Peyer's patch (tissue), 4 donors: Measurements from ENCODE around the gene RAPGEFL1. TPM values are rescaled to one million over a fixed set of nuclear protein-coding genes. Genes with fewer than 3 reads are reported as not detected.
"Not testable (repeated sequence)": the region's sequence is repeated elsewhere in the genome, so short reads cannot be mapped to it uniquely, and the experiment has no call there.

Experiments used
- DNase-seq, 3 donors: peaks; one replicate each; pipeline ENCODE4 v3.0.0-alpha.2; 2017 to 2019
- H3K27ac ChIP-seq, 4 donors: fragments of 200-600 bp; sonication (generic); one replicate each; pipeline ENCODE4 v1.5.1; 2016 to 2019
- H3K27me3 ChIP-seq, 2 donors: fragments of 200-600 bp; sonication (generic); one replicate each; pipeline ENCODE4 v1.5.1; 2019
- H3K36me3 ChIP-seq, 3 donors: fragments of 200-600 bp; sonication (generic); one replicate each; pipeline ENCODE4 v1.5.1; 2016 to 2019
- H3K4me1 ChIP-seq, 4 donors: fragments of 200-600 bp; sonication (generic); one replicate each; pipeline ENCODE4 v1.5.1; 2016 to 2019
- H3K4me3 ChIP-seq, 4 donors: fragments of 200-600 bp; sonication (generic); 1 replicate in 3 of 4; 2 replicates in 1 of 4; pipeline ENCODE4 v1.5.1; 2016 to 2019; ENCODE audit warnings: mild to moderate bottlenecking in 1 of 4
- H3K9me3 ChIP-seq, 4 donors: fragments of 200-600 bp; sonication (generic); one replicate each; pipeline ENCODE4 v1.5.1; 2016 to 2019; ENCODE audit warnings: mild to moderate bottlenecking in 1 of 4
- CTCF ChIP-seq, 6 experiments: fragments of 450-650 bp in 4 of 6; fragments of 200-600 bp in 2 of 6; sonication (generic) in 1 of 6; IDR thresholded peaks; one replicate each; pipeline ENCODE4 v1.5.1; 2017 to 2019; ENCODE audit warnings: antibody characterized with exemption in 6 of 6, mild to moderate bottlenecking in 3 of 6, moderate library complexity in 1 of 6
- POLR2A ChIP-seq, 2 donors: fragments of 450-650 bp; IDR thresholded peaks; one replicate each; pipeline ENCODE4 v1.5.1; 2017; ENCODE audit warnings: antibody characterized with exemption in 2 of 2, mild to moderate bottlenecking in 2 of 2, moderate library complexity in 2 of 2
- total RNA-seq, 4 donors: library from RNA; depleted of rRNA; stranded (reverse); fragments of >200 nt; gene quantifications; one replicate each; pipeline ENCODE4 v1.1.0, GENCODE V29; 2016

The RAPGEFL1 gene
- total RNA-seq, 4 donors from 2014 or later: 56.9 to 317 (median 207) TPM

DNA sequence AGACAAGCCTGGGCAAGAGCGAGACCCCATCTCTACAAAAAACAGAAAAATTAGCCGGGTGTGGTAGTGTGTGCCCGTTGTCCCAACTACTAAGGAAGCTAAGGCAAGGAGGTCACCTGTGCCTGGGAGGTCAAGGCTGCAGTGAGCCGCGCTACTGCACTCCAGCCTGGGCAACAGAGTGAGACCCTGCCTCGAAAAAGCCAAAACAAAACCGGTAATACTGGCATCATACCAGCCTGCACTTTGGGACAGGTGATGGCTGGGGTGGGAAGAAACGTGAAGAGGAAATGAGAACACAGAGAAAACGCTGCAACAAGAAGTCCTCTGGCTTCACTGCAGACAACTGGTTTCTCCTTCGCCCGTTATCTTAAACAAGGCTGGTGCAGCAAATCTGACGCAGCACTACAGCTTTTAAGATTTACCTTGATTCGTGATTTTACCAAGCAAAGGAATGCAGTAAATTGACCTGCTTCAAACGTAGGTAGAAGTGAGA is 37.7 kb upstream of the RAPGEFL1 start:
- Histone ChIP-seq H3K27ac (peak overlapping the region; percentile 98 to 100 (median 99)), H3K27me3 (no peaks in the 10 kb centered on the region), H3K36me3 (peaks cover 0 to 52% (median 0%) of the 10 kb centered on the region in 3 donors), H3K4me1 (peaks cover 0 to 27% (median 7%) of the 10 kb centered on the region in 4 donors), H3K4me3 (peak overlapping the region; percentile 77 to 90 (median 82)), H3K9me3 (no peaks in the 10 kb centered on the region)
- TF ChIP-seq POLR2A (IDR thresholded peaks at IDR 0.05) (no peak), CTCF (IDR thresholded peaks at IDR 0.05) (peak in 3 of 6 experiments; percentile 15 to 36 (median 32))
- DNase-seq: peak in 1 of 3 donors; percentile 63

GRCh38 chr17:40143166-40143565 is 34.1 kb upstream of the RAPGEFL1 start:
- H3K4me3 ChIP-seq, DNase-seq, H3K9me3 ChIP-seq, H3K27ac ChIP-seq, H3K27me3 ChIP-seq: not testable (repeated sequence)
- peaks cover 0 to 57% (median 0%) of the 10 kb centered on the region in 3 donors for H3K36me3 ChIP-seq
- peaks cover 0 to 24% (median 7%) of the 10 kb centered on the region in 4 donors for H3K4me1 ChIP-seq

DNA sequence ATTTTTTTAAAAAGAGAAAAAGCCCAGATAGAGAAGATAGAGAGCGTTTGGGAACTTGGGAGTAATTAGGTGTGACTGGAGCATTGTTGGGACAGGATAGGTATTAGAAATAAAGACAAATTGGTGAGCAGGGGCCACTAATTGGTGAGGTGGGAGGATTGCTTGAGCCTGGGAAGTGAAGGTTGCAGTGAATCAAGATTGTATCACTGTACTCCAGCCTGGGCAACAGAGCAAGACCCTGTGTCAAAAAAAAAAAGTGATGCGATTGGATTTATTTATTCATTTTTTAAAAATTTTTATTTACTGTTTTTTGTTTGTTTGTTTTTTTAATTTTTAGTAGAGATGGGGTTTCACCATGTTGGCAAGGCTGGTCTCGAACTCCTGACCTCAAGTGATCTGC is 31.8 kb upstream of the RAPGEFL1 start:
- TF ChIP-seq CTCF (IDR thresholded peaks at IDR 0.05) (no peak), POLR2A (IDR thresholded peaks at IDR 0.05) (no peak)
- H3K27ac ChIP-seq: no peak overlapping the region
- H3K4me3 ChIP-seq: no peak overlapping the region
- no peaks in the 10 kb centered on the region for H3K9me3 ChIP-seq
- H3K4me1 ChIP-seq: peaks cover 0 to 15% (median 7%) of the 10 kb centered on the region in 4 donors
- peaks cover 0 to 81% (median 0%) of the 10 kb centered on the region in 3 donors for H3K36me3 ChIP-seq
- no peak for DNase-seq
- no peaks in the 10 kb centered on the region for H3K27me3 ChIP-seq

- Histone ChIP-seq H3K36me3 (peaks cover 0 to 92% (median 0%) of the 10 kb centered on the region in 3 donors), H3K9me3 (no peaks in the 10 kb centered on the region), H3K4me1 (peaks cover 0 to 5% (median 0%) of the 10 kb centered on the region in 4 donors)
Observed at GRCh38 chr17:40148527-40148926, 28.7 kb upstream of the RAPGEFL1 start.

GRCh38 chr17:40150276-40150675 is 27.0 kb upstream of the RAPGEFL1 start:
- H3K9me3 ChIP-seq: no peaks in the 10 kb centered on the region
- H3K4me1 ChIP-seq: peaks cover 0 to 5% (median 0%) of the 10 kb centered on the region in 4 donors
- no peak for DNase-seq
- peaks cover 0 to 93% (median 0%) of the 10 kb centered on the region in 3 donors for H3K36me3 ChIP-seq
- H3K27me3 ChIP-seq: no peaks in the 10 kb centered on the region
- no peak for TF ChIP-seq CTCF (IDR thresholded peaks at IDR 0.05)
- no peak for TF ChIP-seq POLR2A (IDR thresholded peaks at IDR 0.05)
- no peak overlapping the region for H3K27ac ChIP-seq
- no peak overlapping the region for H3K4me3 ChIP-seq

More at GRCh38 chr17:40148527-40148926, 28.7 kb upstream of the RAPGEFL1 start:
- no peaks in the 10 kb centered on the region for H3K27me3 ChIP-seq
- TF ChIP-seq CTCF (IDR thresholded peaks at IDR 0.05) (no peak), POLR2A (IDR thresholded peaks at IDR 0.05) (no peak)
- DNase-seq: no peak
- H3K27ac ChIP-seq: no peak overlapping the region
- no peak overlapping the region for H3K4me3 ChIP-seq

- no peaks in the 10 kb centered on the region for H3K27me3 ChIP-seq
Observed at GRCh38 chr17:40151414-40151963, 25.8 kb upstream of the RAPGEFL1 start.

More at GRCh38 chr17:40151414-40151963, 25.8 kb upstream of the RAPGEFL1 start:
- peaks cover 0 to 5% (median 0%) of the 10 kb centered on the region in 4 donors for H3K4me1 ChIP-seq
- H3K4me3 ChIP-seq: no peak overlapping the region
- no peaks in the 10 kb centered on the region for H3K9me3 ChIP-seq
- no peak overlapping the region for H3K27ac ChIP-seq
- H3K36me3 ChIP-seq: peaks cover 0 to 91% (median 0%) of the 10 kb centered on the region in 3 donors
- TF ChIP-seq CTCF (IDR thresholded peaks at IDR 0.05) (no peak), POLR2A (IDR thresholded peaks at IDR 0.05) (no peak)
- no peak for DNase-seq
